Measurements from ENCODE around the gene FGF6. TPM values are rescaled to one million over a fixed set of nuclear protein-coding genes. Genes with fewer than 3 reads are reported as not detected.

Gene FGF6
- total RNA-seq, 1 donor from 2014 or later, result not detected

GRCh38 chr12:4444031-4444430 lies 1.6 kb downstream of the FGF6 start:
- H3K36me3 Mint-ChIP-seq (ENCODE audit: low read depth, unreplicated experiment), result no peaks in the 10 kb centered on the region
- Histone ChIP-seq H3K27ac (ENCODE audit: low read depth, low read length) (no peak overlapping the region), H3K4me3 (ENCODE audit: insufficient read depth, low read depth, low read length) (no peak overlapping the region), H3K4me1 (ENCODE audit: insufficient read depth, low read length) (peaks cover 5% of the 10 kb centered on the region), H4K20me1 (ENCODE audit: insufficient read depth, low read length) (no peaks in the 10 kb centered on the region), H3K27me3 (ENCODE audit: insufficient read depth, low read length) (no peaks in the 10 kb centered on the region), H3K9me3 (ENCODE audit: insufficient read depth, low read depth, low read length) (no peaks in the 10 kb centered on the region), H3K36me3 (ENCODE audit: insufficient read depth, low read length) (no peaks in the 10 kb centered on the region), H3K79me2 (ENCODE audit: insufficient read depth, low read length) (no peaks in the 10 kb centered on the region), H3K9ac (ENCODE audit: low read length) (no peak overlapping the region), H2AFZ (ENCODE audit: low read depth, low read length) (no peak overlapping the region), H3K4me2 (ENCODE audit: low read length) (no peak overlapping the region)
- DNase-seq (ENCODE audit: low read depth) (no peak), FAIRE-seq (no peak)
- peaks cover 28% of the 10 kb centered on the region for H3K27me3 Mint-ChIP-seq (ENCODE audit: low read depth, unreplicated experiment)
- H3K4me3 Mint-ChIP-seq (ENCODE audit: unreplicated experiment), result no peak overlapping the region
- TF ChIP-seq EZH2 (IDR thresholded peaks at IDR 0.05; ENCODE audit: insufficient read depth, low read length), result no peak
- TF ChIP-seq CTCF (IDR thresholded peaks at IDR 0.05; ENCODE audit: insufficient read depth, low read depth, low read length), result no peak
- H3K9me3 Mint-ChIP-seq (ENCODE audit: unreplicated experiment), result no peaks in the 10 kb centered on the region
- peaks cover 14% of the 10 kb centered on the region for H3K4me1 Mint-ChIP-seq (ENCODE audit: low read depth, unreplicated experiment)
- no peak overlapping the region for H3K27ac Mint-ChIP-seq (ENCODE audit: unreplicated experiment)

- Histone ChIP-seq H4K20me1 (ENCODE audit: insufficient read depth, low read length) (no peaks in the 10 kb centered on the region), H3K9ac (ENCODE audit: low read length) (no peak overlapping the region), H3K9me3 (ENCODE audit: insufficient read depth, low read depth, low read length) (no peaks in the 10 kb centered on the region), H3K4me1 (ENCODE audit: insufficient read depth, low read length) (peaks cover 5% of the 10 kb centered on the region), H3K4me3 (ENCODE audit: insufficient read depth, low read depth, low read length) (no peak overlapping the region), H2AFZ (ENCODE audit: low read depth, low read length) (no peak overlapping the region), H3K27me3 (ENCODE audit: insufficient read depth, low read length) (no peaks in the 10 kb centered on the region), H3K79me2 (ENCODE audit: insufficient read depth, low read length) (no peaks in the 10 kb centered on the region), H3K27ac (ENCODE audit: low read depth, low read length) (no peak overlapping the region), H3K4me2 (ENCODE audit: low read length) (no peak overlapping the region), H3K36me3 (ENCODE audit: insufficient read depth, low read length) (no peaks in the 10 kb centered on the region)
- Mint-ChIP-seq H3K4me3 (ENCODE audit: unreplicated experiment) (no peak overlapping the region), H3K9me3 (ENCODE audit: unreplicated experiment) (no peaks in the 10 kb centered on the region), H3K36me3 (ENCODE audit: low read depth, unreplicated experiment) (no peaks in the 10 kb centered on the region), H3K4me1 (ENCODE audit: low read depth, unreplicated experiment) (peaks cover 14% of the 10 kb centered on the region), H3K27me3 (ENCODE audit: low read depth, unreplicated experiment) (peaks cover 25% of the 10 kb centered on the region), H3K27ac (ENCODE audit: unreplicated experiment) (no peak overlapping the region)
- FAIRE-seq (no peak), DNase-seq (ENCODE audit: low read depth) (no peak)
- TF ChIP-seq EZH2 (IDR thresholded peaks at IDR 0.05; ENCODE audit: insufficient read depth, low read length), result no peak
- no peak for TF ChIP-seq CTCF (IDR thresholded peaks at IDR 0.05; ENCODE audit: insufficient read depth, low read depth, low read length)
Observed at GRCh38 chr12:4443616-4444015, 2.0 kb downstream of the FGF6 start.

- H3K36me3 ChIP-seq (ENCODE audit: insufficient read depth, low read length), result no peaks in the 10 kb centered on the region
- peak overlapping the region; percentile 48 for H3K4me2 ChIP-seq (ENCODE audit: low read length)
- no peak overlapping the region for H3K4me3 ChIP-seq (ENCODE audit: insufficient read depth, low read depth, low read length)
- H2AFZ ChIP-seq (ENCODE audit: low read depth, low read length), result no peak overlapping the region
- H3K27me3 ChIP-seq (ENCODE audit: insufficient read depth, low read length), result no peaks in the 10 kb centered on the region
- no peak overlapping the region for H3K9ac ChIP-seq (ENCODE audit: low read length)
- no peaks in the 10 kb centered on the region for H3K79me2 ChIP-seq (ENCODE audit: insufficient read depth, low read length)
- DNase-seq (ENCODE audit: low read depth) (no peak), FAIRE-seq (no peak)
- Mint-ChIP-seq H3K36me3 (ENCODE audit: low read depth, unreplicated experiment) (no peaks in the 10 kb centered on the region), H3K9me3 (ENCODE audit: unreplicated experiment) (no peaks in the 10 kb centered on the region), H3K27me3 (ENCODE audit: low read depth, unreplicated experiment) (peaks cover 18% of the 10 kb centered on the region), H3K27ac (ENCODE audit: unreplicated experiment) (no peak overlapping the region), H3K4me3 (ENCODE audit: unreplicated experiment) (no peak overlapping the region), H3K4me1 (ENCODE audit: low read depth, unreplicated experiment) (peaks cover 14% of the 10 kb centered on the region)
- no peak overlapping the region for H3K27ac ChIP-seq (ENCODE audit: low read depth, low read length)
- H4K20me1 ChIP-seq (ENCODE audit: insufficient read depth, low read length), result no peaks in the 10 kb centered on the region
- TF ChIP-seq CTCF (IDR thresholded peaks at IDR 0.05; ENCODE audit: insufficient read depth, low read depth, low read length), result no peak
- TF ChIP-seq EZH2 (IDR thresholded peaks at IDR 0.05; ENCODE audit: insufficient read depth, low read length), result no peak
- no peaks in the 10 kb centered on the region for H3K9me3 ChIP-seq (ENCODE audit: insufficient read depth, low read depth, low read length)
- peaks cover 5% of the 10 kb centered on the region for H3K4me1 ChIP-seq (ENCODE audit: insufficient read depth, low read length)
Observed at GRCh38 chr12:4441355-4442335, 4.0 kb downstream of the FGF6 start.
